B cell (primary cell): Measurements from ENCODE around the gene KRTAP10-3. TPM values are rescaled to one million over a fixed set of nuclear protein-coding genes. Genes with fewer than 3 reads are reported as not detected.

Experiments
- ATAC-seq: fragments of 200-7000 bp; cut with Tn5 transposase; one replicate; pipeline ENCODE4 v1.10.0; 2021; ENCODE audit warnings: low read depth, mild to moderate bottlenecking, moderate number of reproducible peaks, moderate library complexity
- CTCF ChIA-PET: fragments of 350-600 bp; sonication (Branson Sonifier 250); formaldehyde crosslinking; loops from one replicate; lab custom pipeline; 2021; ENCODE audit warnings: antibody characterized with exemption, inconsistent platforms; lab: Charles Lee
- POLR2A ChIA-PET: fragments of 350-600 bp; sonication (Branson Sonifier 250); formaldehyde crosslinking; loops from one replicate; lab custom pipeline; 2021; ENCODE audit warnings: antibody characterized with exemption; lab: Charles Lee
- DNase-seq: peaks from one replicate; pipeline ENCODE4 v3.0.0; 2013
- H2AFZ ChIP-seq: 2 replicates; pipeline ENCODE4 v1.6.1; 2012; ENCODE audit warnings: mild to moderate bottlenecking, low read depth, low read length; ENCODE audit not compliant: insufficient read depth, poor library complexity, severe bottlenecking
- H3K27ac ChIP-seq, 2 donors: 1 replicate in 1 of 2; 2 replicates in 1 of 2; pipeline ENCODE4 v1.5.1; 2012 to 2013; ENCODE audit warnings: low read length in 2 of 2, mild to moderate bottlenecking in 2 of 2, moderate library complexity in 1 of 2
- H3K27me3 ChIP-seq, 4 experiments: fragments of 200-600 bp in 1 of 4; sonication (generic) in 1 of 4; replicated peaks in 1 of 4; 1 replicate in 2 of 4; 2 replicates in 2 of 4; pipeline versions ENCODE4 v1.6.1 to v1.7.0; 2013 to 2016; ENCODE audit warnings: low read length in 3 of 4, mild to moderate bottlenecking in 2 of 4, mixed read lengths in 1 of 4, moderate library complexity in 1 of 4; ENCODE audit not compliant: insufficient read depth in 4 of 4, control insufficient read depth in 3 of 4; ENCODE audit errors: control extremely low read depth in 1 of 4
- H3K36me3 ChIP-seq, 2 experiments: replicated peaks in 1 of 2; 1 replicate in 1 of 2; 2 replicates in 1 of 2; pipeline versions ENCODE4 v1.6.1 to v1.7.1; 2013; ENCODE audit warnings: low read length in 1 of 2; ENCODE audit not compliant: insufficient read depth in 2 of 2, control insufficient read depth in 1 of 2; ENCODE audit errors: control extremely low read depth in 1 of 2, extremely low read depth in 1 of 2
- H3K4me1 ChIP-seq, 2 donors: fragments of 200-600 bp in 1 of 2; sonication (generic) in 1 of 2; 1 replicate in 1 of 2; 2 replicates in 1 of 2; pipeline versions ENCODE4 v1.5.1 to v1.6.1; 2013 to 2017; ENCODE audit warnings: low read length in 2 of 2; ENCODE audit not compliant: control insufficient read depth in 2 of 2, insufficient read depth in 2 of 2
- H3K4me2 ChIP-seq: replicated peaks from 2 replicates; pipeline ENCODE3; 2012; ENCODE audit warnings: mild to moderate bottlenecking, low read depth, low read length; ENCODE audit not compliant: poor library complexity, severe bottlenecking
- H3K4me3 ChIP-seq, 5 experiments: fragments of 200-600 bp in 1 of 5; sonication (generic) in 1 of 5; 1 replicate in 3 of 5; 2 replicates in 2 of 5; pipeline versions ENCODE4 v1.5.1 to v1.7.0; 2011 to 2016; ENCODE audit warnings: low read length in 4 of 5, mild to moderate bottlenecking in 4 of 5, low read depth in 2 of 5, control low read depth in 1 of 5, moderate library complexity in 1 of 5; ENCODE audit not compliant: insufficient read depth in 1 of 5; ENCODE audit errors: control extremely low read depth in 1 of 5, extremely low read depth in 1 of 5
- H3K79me2 ChIP-seq: fragments of 200-600 bp; sonication (generic); one replicate; pipeline ENCODE4 v1.6.0; 2016; ENCODE audit warnings: low read length; ENCODE audit not compliant: control insufficient read depth, insufficient read depth
- H3K9ac ChIP-seq: fragments of 200-600 bp; sonication (generic); 2 replicates; pipeline ENCODE4 v1.6.1; 2017; ENCODE audit warnings: mild to moderate bottlenecking, low read length, moderate library complexity
- H3K9me3 ChIP-seq, 3 donors: one replicate each; pipeline versions ENCODE4 v1.6.1 to v1.7.1; 2013; ENCODE audit warnings: low read length in 2 of 3; ENCODE audit not compliant: control insufficient read depth in 2 of 3, insufficient read depth in 1 of 3; ENCODE audit errors: control extremely low read depth in 1 of 3
- H4K20me1 ChIP-seq: 2 replicates; pipeline ENCODE4 v1.6.0; 2012; ENCODE audit warnings: mild to moderate bottlenecking, low read length; ENCODE audit not compliant: insufficient read depth, control insufficient read depth, poor library complexity, severe bottlenecking
- H3K27ac Mint-ChIP-seq: one replicate; pipeline ENCODE4 v1.8.0; 2021; ENCODE audit warnings: mixed read lengths
- H3K27me3 Mint-ChIP-seq: one replicate; pipeline ENCODE4 v1.8.0; 2021; ENCODE audit warnings: mixed read lengths
- H3K4me1 Mint-ChIP-seq: one replicate; pipeline ENCODE4 v1.8.0; 2021; ENCODE audit warnings: mixed read lengths
- H3K4me3 Mint-ChIP-seq: one replicate; pipeline ENCODE4 v1.8.0; 2021; ENCODE audit warnings: mixed read lengths
- H3K9me3 Mint-ChIP-seq: one replicate; pipeline ENCODE4 v1.8.0; 2022; ENCODE audit warnings: mixed read lengths; ENCODE audit not compliant: insufficient read depth
- CTCF ChIP-seq: fragments of 200-600 bp; IDR thresholded peaks from one replicate; pipeline ENCODE4 v1.8.0; 2022; ENCODE audit warnings: antibody characterized with exemption, mild to moderate bottlenecking
- EZH2 ChIP-seq: IDR thresholded peaks from 2 replicates; pipeline ENCODE4 v1.6.1; 2012; ENCODE audit warnings: borderline replicate concordance, low read depth, mild to moderate bottlenecking, moderate library complexity, low read length; ENCODE audit not compliant: insufficient read depth, poor library complexity, severe bottlenecking
- WGBS: methylation state at CpG from one replicate; pipeline ENCODE4 v1.1.5; 2013; ENCODE audit warnings: missing lambda C conversion rate; ENCODE audit not compliant: insufficient coverage; 5-methylcytosine and 5-hydroxymethylcytosine counted together
- intact Hi-C: fragments of 100-400 bp; cut with micrococcal nuclease; formaldehyde crosslinking; loops from one replicate; pipeline ENCODE4 v1.10.0; 2022
- polyA plus RNA-seq: library from polyadenylated mRNA; depleted of rRNA; stranded (reverse); fragments of >200 nt; gene quantifications from 2 replicates; pipeline ENCODE4 v1.2.3, GENCODE V29; 2012
- total RNA-seq, 2 donors: library from RNA; stranded (reverse); fragments of 120-200 nt in 1 of 2; gene quantifications; 1 replicate in 1 of 2; 2 replicates in 1 of 2; pipeline versions ENCODE4 v1.2.3 to v1.2.4, GENCODE V29; 2013 to 2022

KRTAP10-3 gene
- total and polyA plus RNA-seq, 2 donors (not counting 1 experiment from before 2014, with no cell fraction given): 0.40 TPM; not detected in 1

DNA sequence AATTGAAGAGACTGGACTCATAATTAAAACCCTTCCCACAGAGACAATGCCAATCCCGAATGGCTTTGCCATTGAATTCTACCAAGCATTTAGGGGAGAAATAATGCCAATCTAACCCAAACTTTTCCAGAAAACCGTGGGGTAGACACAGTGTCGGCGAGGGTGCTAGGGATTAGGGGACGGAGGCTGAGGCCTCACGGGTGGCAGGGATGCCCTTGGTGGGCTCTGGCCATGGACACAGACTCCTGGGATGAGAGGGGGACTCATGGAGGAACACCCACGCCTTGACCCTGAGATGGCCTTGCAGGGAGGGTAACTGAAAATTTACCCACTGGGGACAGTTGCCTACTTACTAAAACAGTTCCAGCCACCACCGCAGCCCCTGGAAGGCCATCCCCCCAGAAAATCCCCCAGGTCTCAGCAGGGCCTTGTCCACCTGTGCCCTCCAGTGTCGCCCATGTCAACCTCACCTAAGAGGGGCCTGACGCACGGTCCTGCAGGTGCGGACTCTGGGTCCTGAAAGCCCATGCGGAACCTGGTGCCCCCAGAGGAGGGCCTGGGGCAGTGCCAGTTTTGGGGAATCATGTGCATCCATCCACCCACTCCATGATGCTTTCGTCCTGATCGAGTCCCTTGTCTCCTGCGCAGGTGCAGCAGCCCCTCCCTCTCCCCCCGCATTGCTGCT lies 19.9 kb upstream of the KRTAP10-3 start:
- Histone ChIP-seq H3K27ac (no peak overlapping the region), H3K4me3 (no peak overlapping the region), H4K20me1 (no peaks in the 10 kb centered on the region), H3K9ac (no peak overlapping the region), H2AFZ (no peak overlapping the region), H3K27me3 (peaks cover 0 to 3% (median 1%) of the 10 kb centered on the region in 4 experiments), H3K4me2 (no peak overlapping the region), H3K36me3 (no peaks in the 10 kb centered on the region), H3K4me1 (no peaks in the 10 kb centered on the region), H3K79me2 (no peaks in the 10 kb centered on the region), H3K9me3 (peaks cover 3 to 56% (median 28%) of the 10 kb centered on the region in 3 donors)
- no peak for TF ChIP-seq EZH2
- no peak for TF ChIP-seq CTCF
- 90% methylated on average over 11 of the region's 17 CpGs for WGBS
- ATAC-seq (no peak), DNase-seq (no peak)
- POLR2A ChIA-PET: no interaction called here
- peaks cover 6% of the 10 kb centered on the region for H3K9me3 Mint-ChIP-seq
- H3K4me1 Mint-ChIP-seq: no peaks in the 10 kb centered on the region
- CTCF ChIA-PET: no interaction called here
- H3K27me3 Mint-ChIP-seq: peaks cover 22% of the 10 kb centered on the region
- no peak overlapping the region for H3K4me3 Mint-ChIP-seq
- H3K27ac Mint-ChIP-seq: no peak overlapping the region
- intact Hi-C loops: no loop called here

GRCh38 chr21:44576025-44576420 lies 17.4 kb upstream of the KRTAP10-3 start:
- H3K27ac Mint-ChIP-seq: no peak overlapping the region
- no peaks in the 10 kb centered on the region for H3K4me1 ChIP-seq

More at GRCh38 chr21:44576025-44576420, 17.4 kb upstream of the KRTAP10-3 start:
- ATAC-seq (no peak), DNase-seq (no peak)
- no peak overlapping the region for H3K9ac ChIP-seq
- H3K9me3 ChIP-seq: peaks cover 0 to 53% (median 16%) of the 10 kb centered on the region in 3 donors
- H3K27ac ChIP-seq: no peak overlapping the region
- ChIA-PET POLR2A (no interaction called here), CTCF (no interaction called here)
- H3K79me2 ChIP-seq: no peaks in the 10 kb centered on the region
- peaks cover 0 to 4% (median 0%) of the 10 kb centered on the region in 4 experiments for H3K27me3 ChIP-seq
- H4K20me1 ChIP-seq: no peaks in the 10 kb centered on the region
- H3K4me2 ChIP-seq: no peak overlapping the region
- no peak overlapping the region for H2AFZ ChIP-seq
- Mint-ChIP-seq H3K4me1 (no peaks in the 10 kb centered on the region), H3K9me3 (peaks cover 6% of the 10 kb centered on the region), H3K27me3 (peaks cover 30% of the 10 kb centered on the region), H3K4me3 (no peak overlapping the region)
- no peak overlapping the region for H3K4me3 ChIP-seq
- 85% methylated on average over 5 of the region's 10 CpGs for WGBS
- no peak for TF ChIP-seq CTCF
- intact Hi-C loops: no loop called here
- H3K36me3 ChIP-seq: no peaks in the 10 kb centered on the region
